Adrenal gland (tissue), 12 donors: ENCODE results near the gene LPP. TPM values are rescaled to one million over a fixed set of nuclear protein-coding genes. Genes with fewer than 3 reads are reported as not detected.

Source experiments
- DNase-seq, 7 donors: peaks; one replicate each; pipeline ENCODE4 v3.0.0-alpha.2; 2019 to 2020
- H3K27ac ChIP-seq, 5 donors: fragments of 200-600 bp; sonication (generic) in 4 of 5; 1 replicate in 3 of 5; 2 replicates in 2 of 5; pipeline versions ENCODE4 v1.5.1 to v1.8.0; 2016 to 2020; ENCODE audit warnings: mild to moderate bottlenecking in 1 of 5
- H3K27me3 ChIP-seq: fragments of 200-600 bp; 2 replicates; pipeline ENCODE4 v1.8.0; 2021
- H3K36me3 ChIP-seq, 2 donors: fragments of 200-600 bp; replicated peaks in 1 of 2; 1 replicate in 1 of 2; 2 replicates in 1 of 2; pipeline versions ENCODE4 v1.5.1 to v1.8.0; 2018 to 2022
- H3K4me1 ChIP-seq, 2 donors: fragments of 200-600 bp; replicated peaks in 1 of 2; 1 replicate in 1 of 2; 2 replicates in 1 of 2; pipeline versions ENCODE4 v1.5.1 to v1.8.0; 2018 to 2021
- H3K4me3 ChIP-seq, 4 donors: fragments of 200-600 bp; sonication (generic) in 3 of 4; one replicate each; pipeline ENCODE4 v1.5.1; 2016 to 2018
- H3K9me3 ChIP-seq, 3 donors: fragments of 200-600 bp; sonication (generic) in 1 of 3; replicated peaks in 1 of 3; 1 replicate in 2 of 3; 2 replicates in 1 of 3; pipeline versions ENCODE4 v1.5.1 to v1.8.0; 2016 to 2021
- CTCF ChIP-seq, 6 experiments: fragments of 450-650 bp in 4 of 6; fragments of 200-600 bp in 2 of 6; sonication (generic) in 1 of 6; IDR thresholded peaks; 1 replicate in 5 of 6; 2 replicates in 1 of 6; pipeline versions ENCODE4 v1.5.1 to v1.8.0; 2016 to 2021; ENCODE audit warnings: antibody characterized with exemption in 6 of 6, mild to moderate bottlenecking in 2 of 6, moderate library complexity in 1 of 6
- POLR2A ChIP-seq, 2 donors: fragments of 450-650 bp; IDR thresholded peaks; one replicate each; pipeline ENCODE4 v1.6.1; 2017; ENCODE audit warnings: antibody characterized with exemption in 2 of 2, mild to moderate bottlenecking in 2 of 2, moderate library complexity in 1 of 2
- WGBS, 4 donors: extraction: QIAGEN DNeasy Blood & Tissue Kit in 2 of 4; methylation state at CpG; one replicate each; pipeline versions ENCODE4 v1.1.5 to v1.1.7; 2013 to 2017; 5-methylcytosine and 5-hydroxymethylcytosine counted together
- intact Hi-C, 2 donors: fragments of 100-400 bp; cut with DNase I; formaldehyde crosslinking; loops; one replicate each; pipeline versions ENCODE4 v1.14.1 to v1.15.0; 2022 to 2023
- polyA plus RNA-seq, 3 donors: library from polyadenylated mRNA; stranded (reverse); fragments of 200-250 nt in 2 of 3; fragments of 350-450 nt in 1 of 3; fragmentation: Illumina TruSeq in 1 of 3; extraction: RNeasy Lipid Tissue Mini Kit (QIAGEN cat#74804) in 1 of 3; gene quantifications; one replicate each; pipeline ENCODE4 v1.2.3, GENCODE V29; 2013 to 2014
- total RNA-seq, 9 donors: library from RNA; depleted of rRNA in 4 of 9; stranded (reverse); fragments of >200 nt in 4 of 9; fragments of 120-200 nt in 1 of 9; fragmentation: NEBNext Ultra II Directional in 1 of 9; extraction: Animal tissue kit (Norgen Biotek cat#: 25700) in 1 of 9; gene quantifications; one replicate each; pipeline versions ENCODE4 v1.1.0 to v1.2.4, GENCODE V29; 2013 to 2023
- donor health status: healthy with polysubstance abuse.
- donor health status: Bipolar disorder and iron deficiency.
- donor health status: DM: yes; HTN: yes; CAD: no.
- donor health status: DM: no; HTN: no; CAD: no.
- donor health status: DM: no; HTN: no; CAD: no.
- donor health status: DM: yes; HTN: yes; CAD: no.

The LPP gene
- total and polyA plus RNA-seq, 12 donors: 7.0 to 170 (median 101) TPM

GRCh38 chr3:188839187-188839695 is 685.3 kb downstream of the LPP start:
- Histone ChIP-seq H3K27me3 (no peaks in the 10 kb centered on the region), H3K27ac (no peak overlapping the region), H3K36me3 (no peaks in the 10 kb centered on the region), H3K9me3 (no peaks in the 10 kb centered on the region), H3K4me1 (peaks cover 1 to 6% of the 10 kb centered on the region in 2 donors), H3K4me3 (no peak overlapping the region)
- DNase-seq: no peak
- intact Hi-C loops: no loop called here
- TF ChIP-seq CTCF (IDR thresholded peaks at IDR 0.05) (no peak), POLR2A (IDR thresholded peaks at IDR 0.05) (no peak)
- WGBS, 4 donors: 88 to 95% (median 90%) methylated on average over 8 of the region's 8 CpGs

DNA sequence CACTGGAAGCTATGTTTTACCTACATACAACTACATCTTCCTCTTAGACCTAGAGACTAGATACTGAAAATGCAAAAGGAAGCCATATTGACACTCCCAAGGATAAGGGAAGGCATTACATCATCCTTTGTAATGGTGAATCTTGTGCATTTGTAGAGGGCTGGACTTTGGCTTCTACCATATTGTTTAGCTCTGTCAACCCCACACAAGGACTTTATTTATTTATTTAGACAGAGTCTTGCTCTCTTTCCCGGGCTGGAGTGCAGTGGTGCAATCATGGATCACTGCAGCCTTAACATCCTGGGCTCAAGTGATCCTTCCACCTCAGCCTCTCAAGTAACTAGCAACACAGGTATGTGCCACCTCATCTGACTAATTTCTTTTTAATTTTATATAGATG is 686.3 kb downstream of the LPP start:
- 87 to 100% (median 94%) methylated on average over 1 of the region's 1 CpG for WGBS, 4 donors
- Histone ChIP-seq H3K4me1 (peaks cover 12 to 14% of the 10 kb centered on the region in 2 donors), H3K36me3 (no peaks in the 10 kb centered on the region), H3K9me3 (no peaks in the 10 kb centered on the region), H3K4me3 (no peak overlapping the region), H3K27ac (no peak overlapping the region), H3K27me3 (no peaks in the 10 kb centered on the region)
- TF ChIP-seq POLR2A (IDR thresholded peaks at IDR 0.05): no peak
- no peak for TF ChIP-seq CTCF (IDR thresholded peaks at IDR 0.05)
- intact Hi-C loops: no loop called here
- no peak for DNase-seq

GRCh38 chr3:188841906-188842305 is 687.9 kb downstream of the LPP start:
- 82 to 90% (median 83%) methylated on average over 3 of the region's 3 CpGs for WGBS, 4 donors

DNA sequence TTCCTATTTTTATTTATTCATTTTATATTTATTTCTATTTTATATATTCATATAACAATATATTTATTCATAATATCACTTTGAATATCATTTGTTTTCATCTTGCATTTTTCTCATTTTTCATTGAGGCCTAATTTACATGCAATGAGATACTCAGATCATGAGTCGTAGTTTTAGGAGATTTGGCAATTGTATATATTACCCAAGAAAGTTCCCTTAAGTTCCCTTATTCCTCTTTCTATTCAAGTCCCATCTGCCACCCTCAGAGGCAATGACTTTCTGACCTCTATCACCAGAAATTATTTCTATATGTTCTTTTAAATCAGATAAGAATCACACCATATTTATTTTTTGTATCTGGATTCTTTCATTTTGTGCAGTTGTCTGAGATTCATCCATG is 688.7 kb downstream of the LPP start:
- H3K4me1 ChIP-seq: peaks cover 14 to 26% of the 10 kb centered on the region in 2 donors
- H3K27me3 ChIP-seq: no peaks in the 10 kb centered on the region
- intact Hi-C loops: no loop called here
- TF ChIP-seq CTCF (IDR thresholded peaks at IDR 0.05) (no peak), POLR2A (IDR thresholded peaks at IDR 0.05) (no peak)
- no peak for DNase-seq
- no peaks in the 10 kb centered on the region for H3K9me3 ChIP-seq
- no peaks in the 10 kb centered on the region for H3K36me3 ChIP-seq
- no peak overlapping the region for H3K27ac ChIP-seq
- no peak overlapping the region for H3K4me3 ChIP-seq
- WGBS, 4 donors: 68 to 76% (median 72%) methylated on average over 1 of the region's 1 CpG

More at GRCh38 chr3:188841906-188842305, 687.9 kb downstream of the LPP start:
- H3K27me3 ChIP-seq: no peaks in the 10 kb centered on the region
- H3K4me1 ChIP-seq: peaks cover 14 to 26% of the 10 kb centered on the region in 2 donors
- intact Hi-C loops: no loop called here
- H3K4me3 ChIP-seq: no peak overlapping the region
- H3K36me3 ChIP-seq: no peaks in the 10 kb centered on the region
- no peak for DNase-seq
- no peak overlapping the region for H3K27ac ChIP-seq
- H3K9me3 ChIP-seq: no peaks in the 10 kb centered on the region
- TF ChIP-seq CTCF (IDR thresholded peaks at IDR 0.05) (no peak), POLR2A (IDR thresholded peaks at IDR 0.05) (no peak)
